ENCODE results near the gene TUFT1.

Gene TUFT1

DNA sequence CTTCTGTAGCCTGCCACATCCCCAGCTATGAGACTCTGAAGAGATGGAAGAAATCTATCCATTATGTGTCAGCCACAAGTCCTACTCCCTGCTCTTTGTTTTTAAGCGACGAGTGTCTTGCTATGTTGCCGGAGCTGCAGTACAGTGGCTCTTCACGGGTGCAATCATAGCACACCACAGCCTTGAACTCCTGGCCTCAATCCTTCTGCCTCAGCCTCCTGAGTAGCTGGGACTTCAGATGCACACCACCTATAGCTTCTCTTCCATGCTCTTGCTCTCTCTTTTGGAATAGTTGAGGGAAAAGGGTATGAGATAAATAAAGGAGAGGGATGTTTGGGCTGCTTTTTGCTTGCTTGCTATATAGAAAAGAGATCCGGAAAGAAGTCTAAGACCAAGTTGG lies 1.6 kb downstream of the TUFT1 start:
- TF ChIP-seq, protein P1, sequence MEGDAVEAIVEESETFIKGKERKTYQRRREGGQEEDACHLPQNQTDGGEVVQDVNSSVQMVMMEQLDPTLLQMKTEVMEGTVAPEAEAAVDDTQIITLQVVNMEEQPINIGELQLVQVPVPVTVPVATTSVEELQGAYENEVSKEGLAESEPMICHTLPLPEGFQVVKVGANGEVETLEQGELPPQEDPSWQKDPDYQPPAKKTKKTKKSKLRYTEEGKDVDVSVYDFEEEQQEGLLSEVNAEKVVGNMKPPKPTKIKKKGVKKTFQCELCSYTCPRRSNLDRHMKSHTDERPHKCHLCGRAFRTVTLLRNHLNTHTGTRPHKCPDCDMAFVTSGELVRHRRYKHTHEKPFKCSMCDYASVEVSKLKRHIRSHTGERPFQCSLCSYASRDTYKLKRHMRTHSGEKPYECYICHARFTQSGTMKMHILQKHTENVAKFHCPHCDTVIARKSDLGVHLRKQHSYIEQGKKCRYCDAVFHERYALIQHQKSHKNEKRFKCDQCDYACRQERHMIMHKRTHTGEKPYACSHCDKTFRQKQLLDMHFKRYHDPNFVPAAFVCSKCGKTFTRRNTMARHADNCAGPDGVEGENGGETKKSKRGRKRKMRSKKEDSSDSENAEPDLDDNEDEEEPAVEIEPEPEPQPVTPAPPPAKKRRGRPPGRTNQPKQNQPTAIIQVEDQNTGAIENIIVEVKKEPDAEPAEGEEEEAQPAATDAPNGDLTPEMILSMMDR (IDR thresholded peaks at IDR 0.05; ENCODE audit: control insufficient read depth, insufficient read depth, low read depth, low read length, missing control alignments): no peak

DNA sequence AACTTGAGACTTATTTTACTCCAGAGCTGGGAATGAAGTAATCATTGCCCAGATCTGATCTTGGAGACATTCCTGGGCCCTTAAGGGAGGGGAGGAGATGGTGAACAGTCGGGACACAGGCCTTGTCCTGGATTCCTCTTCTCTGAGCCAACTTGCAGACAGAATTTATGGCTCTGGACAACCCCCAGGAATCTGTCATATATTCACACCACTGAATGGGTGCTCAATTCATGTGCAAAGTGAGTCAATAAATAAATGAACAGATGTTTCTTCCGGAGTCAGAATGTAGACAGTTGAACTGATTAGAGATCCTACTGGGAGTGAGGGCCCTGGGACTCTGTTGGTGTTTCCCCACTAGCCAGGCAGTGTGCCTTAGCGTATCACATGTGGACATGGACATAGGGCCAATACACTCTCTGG lies 2.6 kb downstream of the TUFT1 start:
- DNase-seq (ENCODE audit: low read depth): peak; percentile 87
- TF ChIP-seq, protein P1 (IDR thresholded peaks at IDR 0.05; ENCODE audit: control insufficient read depth, insufficient read depth, low read depth, low read length, missing control alignments): no peak
- no peak overlapping the region for H3K4me3 ChIP-seq (ENCODE audit: control insufficient read depth, low read depth, low read length)

More for the DNA sequence above, 1.6 kb downstream of the TUFT1 start:
- no peak for DNase-seq (ENCODE audit: low read depth)
- H3K4me3 ChIP-seq (ENCODE audit: control insufficient read depth, low read depth, low read length): peak overlapping the region; percentile 76; the same call in 1 of the 2 replicates

DNA sequence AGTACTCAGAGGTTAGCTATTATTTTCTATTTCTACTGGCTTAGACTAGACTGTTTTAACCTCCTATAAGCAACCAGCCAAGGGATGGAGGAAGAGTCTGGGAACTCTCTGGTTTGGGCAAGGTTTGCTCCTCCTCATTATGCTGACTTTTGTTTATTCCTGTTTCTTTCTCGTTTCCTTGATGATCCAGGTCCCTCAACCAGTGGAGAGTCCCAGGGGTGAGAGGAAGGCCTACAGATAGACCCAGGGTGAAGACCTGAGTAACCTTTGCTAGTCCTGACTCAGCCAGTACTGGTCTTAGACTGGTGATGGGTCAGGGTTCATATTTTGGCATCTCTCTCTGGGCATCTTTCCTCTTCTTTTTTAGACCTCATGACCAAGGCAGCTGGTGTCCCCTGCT lies 5.4 kb downstream of the TUFT1 start:
- TF ChIP-seq, protein P1 (IDR thresholded peaks at IDR 0.05; ENCODE audit: control insufficient read depth, insufficient read depth, low read depth, low read length, missing control alignments): no peak
- DNase-seq (ENCODE audit: low read depth): no peak
- no peak overlapping the region for H3K4me3 ChIP-seq (ENCODE audit: control insufficient read depth, low read depth, low read length)

DNA sequence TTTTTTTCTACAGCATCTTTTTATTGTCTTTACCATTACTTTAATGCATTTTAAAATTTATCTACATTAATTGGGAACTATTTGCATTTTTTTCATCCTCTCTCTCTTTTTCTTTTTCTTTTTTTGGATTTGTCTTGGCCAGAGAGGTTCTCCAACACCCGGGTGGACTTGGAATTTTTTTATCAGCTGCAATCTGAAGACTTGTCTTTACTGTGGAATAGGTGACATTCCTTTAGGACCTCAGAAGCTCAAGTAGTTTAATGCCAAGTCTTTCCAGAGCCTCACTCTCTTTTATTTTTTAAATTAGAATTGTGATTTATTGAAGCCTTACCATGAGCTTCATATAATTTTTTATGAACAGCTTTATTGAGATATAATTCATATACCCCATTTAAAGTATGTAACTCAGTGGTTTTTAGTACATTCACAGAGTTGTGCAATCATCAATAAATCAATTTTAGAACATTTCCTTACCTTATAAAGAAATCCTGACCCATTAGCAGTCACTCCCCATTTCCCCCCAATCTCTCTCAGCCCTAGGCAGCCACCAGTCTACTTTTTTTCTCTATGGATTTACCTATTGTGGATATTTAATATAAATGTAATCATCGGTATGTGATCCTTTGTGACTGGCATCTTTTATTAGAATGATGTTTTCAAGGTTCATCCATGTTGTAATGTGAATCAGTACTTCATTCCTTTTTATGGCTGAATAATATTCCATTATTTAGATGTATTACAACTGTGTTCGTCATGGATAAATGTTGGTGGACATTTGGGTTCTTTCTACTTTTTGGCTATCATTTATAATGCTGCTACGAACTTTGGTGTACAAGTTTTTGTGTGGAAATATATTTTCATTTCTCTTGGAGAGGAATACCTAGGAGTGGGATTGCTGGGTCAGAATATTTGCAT lies 6.2 kb downstream of the TUFT1 start:
- DNase-seq (ENCODE audit: low read depth): no peak
- H3K4me3 ChIP-seq (ENCODE audit: control insufficient read depth, low read depth, low read length): no peak overlapping the region
- TF ChIP-seq, protein P1 (IDR thresholded peaks at IDR 0.05; ENCODE audit: control insufficient read depth, insufficient read depth, low read depth, low read length, missing control alignments): no peak

DNA sequence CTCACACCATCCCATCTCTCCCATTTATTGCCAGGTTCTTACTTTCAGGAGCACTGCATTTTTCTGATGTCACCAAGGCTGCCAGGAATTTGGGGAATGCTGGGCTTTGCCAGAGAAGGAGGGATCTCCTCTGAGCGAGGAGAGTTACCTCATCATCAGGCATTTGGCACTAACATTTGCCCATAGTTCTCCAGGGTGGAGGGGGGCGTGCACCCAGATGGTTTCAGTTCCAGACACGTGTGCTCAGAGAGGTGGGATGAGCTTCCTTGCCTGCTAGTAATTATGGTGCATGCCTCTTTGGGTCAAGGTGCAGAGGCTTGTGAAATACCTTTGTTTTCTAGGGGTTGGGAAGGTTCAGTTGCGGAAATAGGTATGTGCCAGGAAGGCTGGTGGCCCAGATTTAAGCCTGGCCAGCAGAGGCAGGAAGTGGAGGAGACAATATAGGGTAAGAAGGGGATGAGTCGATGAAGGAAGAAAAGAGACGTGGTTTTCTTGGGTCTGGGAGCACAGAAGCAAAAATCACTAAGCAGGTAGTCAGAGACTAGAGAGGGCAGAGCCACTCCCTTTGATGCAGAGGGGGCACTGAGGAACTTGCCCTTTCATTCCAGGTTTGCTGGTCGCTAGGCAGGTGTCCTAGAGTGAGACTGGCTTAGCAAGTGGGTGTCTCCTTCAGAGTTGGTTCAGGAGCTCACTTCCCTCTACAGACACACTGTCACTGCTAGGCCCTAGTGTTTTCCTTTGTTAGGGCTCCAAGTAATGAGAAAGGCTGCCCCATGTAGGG lies 7.2 kb downstream of the TUFT1 start:
- peak; percentile 87 for DNase-seq (ENCODE audit: low read depth)
- TF ChIP-seq, protein P1 (IDR thresholded peaks at IDR 0.05; ENCODE audit: control insufficient read depth, insufficient read depth, low read depth, low read length, missing control alignments): peak; percentile 2

DNA sequence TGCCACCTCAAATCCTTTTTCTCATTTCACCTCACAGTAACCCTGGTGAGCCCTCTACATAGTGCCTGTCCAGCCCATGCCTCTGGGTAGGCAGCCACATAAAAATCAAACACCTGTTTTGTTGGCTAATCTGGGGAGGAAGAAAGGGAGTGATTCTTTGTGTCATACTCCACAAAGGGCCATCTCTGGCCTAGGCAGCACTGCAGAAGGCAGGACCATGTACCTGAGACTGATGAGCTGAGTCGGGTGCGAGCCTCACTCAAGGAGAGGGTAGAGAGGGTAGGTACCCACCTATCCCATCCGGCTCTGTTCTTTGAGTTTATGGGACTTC lies 7.8 kb downstream of the TUFT1 start:
- DNase-seq (ENCODE audit: low read depth): no peak
- TF ChIP-seq, protein P1 (IDR thresholded peaks at IDR 0.05; ENCODE audit: control insufficient read depth, insufficient read depth, low read depth, low read length, missing control alignments): no peak
- no peak overlapping the region for H3K4me3 ChIP-seq (ENCODE audit: control insufficient read depth, low read depth, low read length)

More for the DNA sequence above, 7.2 kb downstream of the TUFT1 start:
- H3K4me3 ChIP-seq (ENCODE audit: control insufficient read depth, low read depth, low read length): no peak overlapping the region
